ENCODE data around the gene FAM72D. TPM values are rescaled to one million over a fixed set of nuclear protein-coding genes. Genes with fewer than 3 reads are reported as not detected.
A peak's percentile ranks its signal among the peaks of the same experiment; 100 is the strongest.
"Not testable (repeated sequence)": the region's sequence is repeated elsewhere in the genome, so short reads cannot be mapped to it uniquely, and the experiment has no call there.

Gene FAM72D
- polyA plus RNA-seq, 6 donors from 2014 or later: not detected

DNA sequence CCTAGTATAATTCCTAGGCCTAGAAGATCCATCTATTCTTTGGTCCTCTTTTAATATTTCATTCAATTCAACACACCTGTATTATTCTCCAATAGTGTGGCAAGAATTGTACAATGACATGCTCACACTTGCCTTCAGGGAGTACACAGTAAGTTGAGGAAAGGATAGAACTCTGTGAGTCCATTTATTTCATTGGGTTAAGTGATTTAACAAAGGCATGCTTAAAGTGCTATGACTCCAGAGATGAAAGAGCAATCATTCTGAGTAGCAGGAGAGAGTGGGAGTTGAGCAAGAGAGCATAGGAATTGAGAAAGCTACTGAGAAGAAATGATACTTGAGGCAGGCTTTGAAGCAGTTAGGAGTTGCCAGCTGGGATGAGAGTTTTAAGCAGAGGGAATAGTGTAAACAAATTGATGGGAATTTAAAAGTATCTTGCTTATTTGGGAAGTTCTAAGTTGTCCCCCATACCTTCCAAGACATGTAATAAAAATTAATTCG is 18.8 kb downstream of the FAM72D start:
- DNase-seq; H3K4me3 Mint-ChIP-seq; H3K27me3 Mint-ChIP-seq; H3K4me1 Mint-ChIP-seq; H3K36me3 Mint-ChIP-seq; ATAC-seq (ENCODE audit: low read depth in 2 of 2); H3K9me3 Mint-ChIP-seq; H3K27ac Mint-ChIP-seq: not testable (repeated sequence)

- not testable (repeated sequence) for ATAC-seq (ENCODE audit: low read depth in 2 of 2); H3K9me3 Mint-ChIP-seq; H3K36me3 Mint-ChIP-seq; H3K4me3 Mint-ChIP-seq; H3K27ac Mint-ChIP-seq; H3K4me1 Mint-ChIP-seq; H3K27me3 Mint-ChIP-seq; DNase-seq
These were observed 20.1 kb downstream of the FAM72D start for GRCh38 chr1:145115587-145116493.

DNA sequence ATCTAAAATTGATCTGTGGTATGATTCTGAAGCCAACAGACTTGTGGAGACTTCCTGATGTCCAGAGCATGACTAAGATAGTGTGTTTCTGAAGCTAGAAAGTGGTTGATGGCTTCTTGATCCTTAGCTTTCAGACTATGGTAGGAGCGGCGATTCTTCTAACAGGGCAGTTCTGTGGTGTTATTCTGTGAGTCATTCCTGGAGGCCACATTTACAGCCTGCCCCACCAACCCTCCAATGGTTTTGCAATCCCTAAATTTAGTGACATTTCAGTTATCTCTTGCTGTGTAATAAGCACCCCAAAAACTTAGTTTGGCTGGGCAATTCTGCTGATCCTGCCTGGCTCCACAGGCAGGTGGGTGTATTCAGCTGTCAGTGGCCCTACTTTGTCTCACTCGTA is 24.1 kb downstream of the FAM72D start:
- not testable (repeated sequence) for H3K27me3 Mint-ChIP-seq, DNase-seq

DNA sequence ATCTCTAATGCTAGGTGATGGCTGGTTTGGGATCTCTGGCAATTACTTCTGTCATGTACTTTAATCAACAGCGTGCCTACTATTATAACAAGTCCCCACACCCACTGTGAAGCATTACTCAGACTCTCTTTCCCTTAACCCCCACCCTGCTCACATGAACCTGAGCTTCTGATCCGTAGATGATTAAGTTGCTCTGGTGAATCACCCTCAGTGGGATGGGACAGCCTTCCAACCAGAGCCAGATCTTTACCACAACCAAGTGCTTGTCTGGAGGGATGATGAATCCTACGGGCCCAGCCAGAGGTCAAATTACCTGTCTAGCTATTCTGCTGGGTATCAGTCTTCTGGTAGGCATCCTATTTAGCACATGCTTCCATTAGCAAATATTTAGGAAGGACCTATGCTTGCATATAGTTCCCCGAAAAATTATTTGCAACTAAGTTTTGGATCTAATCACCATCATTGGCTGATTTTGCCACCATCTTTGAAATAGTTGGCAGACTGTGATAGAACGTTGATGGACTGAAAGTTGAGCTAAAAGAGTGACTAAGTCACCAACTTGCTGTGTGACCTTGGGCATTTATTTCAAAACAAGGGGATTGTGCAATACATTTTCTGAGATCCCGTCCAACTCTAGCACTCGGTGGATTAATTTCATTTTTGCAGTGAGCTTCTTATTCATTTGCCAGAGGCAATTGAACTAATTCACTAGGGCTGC is 26.7 kb downstream of the FAM72D start:
- not testable (repeated sequence) for DNase-seq; H3K36me3 Mint-ChIP-seq; ATAC-seq (ENCODE audit: low read depth in 2 of 2)

More for the DNA sequence above, 24.1 kb downstream of the FAM72D start:
- H3K36me3 Mint-ChIP-seq; H3K4me3 Mint-ChIP-seq; H3K9me3 Mint-ChIP-seq; H3K4me1 Mint-ChIP-seq; ATAC-seq (ENCODE audit: low read depth in 2 of 2); H3K27ac Mint-ChIP-seq: not testable (repeated sequence)

DNA sequence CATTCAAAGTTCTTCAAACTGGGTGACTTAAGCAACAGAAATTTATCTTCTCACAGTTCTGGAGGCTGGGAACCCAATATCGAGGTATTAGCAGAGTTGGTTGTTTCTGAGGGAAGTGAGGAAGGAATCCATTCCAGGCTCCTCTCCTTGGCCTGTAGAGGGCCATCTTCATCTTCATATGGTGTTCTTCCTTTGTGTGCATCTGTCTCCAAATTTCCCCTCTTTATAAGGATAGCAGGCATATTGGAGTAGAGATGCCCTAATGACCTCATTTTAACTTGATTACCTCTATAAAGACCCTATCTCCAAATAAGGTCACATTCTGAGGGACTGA is 27.3 kb downstream of the FAM72D start:
- not testable (repeated sequence) for H3K27ac Mint-ChIP-seq; H3K27me3 Mint-ChIP-seq; H3K4me3 Mint-ChIP-seq; H3K4me1 Mint-ChIP-seq; H3K36me3 Mint-ChIP-seq; DNase-seq; ATAC-seq (ENCODE audit: low read depth in 2 of 2); H3K9me3 Mint-ChIP-seq

More for the DNA sequence above, 26.7 kb downstream of the FAM72D start:
- not testable (repeated sequence) for H3K27me3 Mint-ChIP-seq, H3K9me3 Mint-ChIP-seq, H3K4me1 Mint-ChIP-seq, H3K27ac Mint-ChIP-seq, H3K4me3 Mint-ChIP-seq

GRCh38 chr1:145123992-145124641 is 28.3 kb downstream of the FAM72D start:
- not testable (repeated sequence) for H3K4me3 Mint-ChIP-seq; H3K27me3 Mint-ChIP-seq; DNase-seq; H3K9me3 Mint-ChIP-seq; H3K4me1 Mint-ChIP-seq; H3K27ac Mint-ChIP-seq; ATAC-seq (ENCODE audit: low read depth in 2 of 2); H3K36me3 Mint-ChIP-seq

DNA sequence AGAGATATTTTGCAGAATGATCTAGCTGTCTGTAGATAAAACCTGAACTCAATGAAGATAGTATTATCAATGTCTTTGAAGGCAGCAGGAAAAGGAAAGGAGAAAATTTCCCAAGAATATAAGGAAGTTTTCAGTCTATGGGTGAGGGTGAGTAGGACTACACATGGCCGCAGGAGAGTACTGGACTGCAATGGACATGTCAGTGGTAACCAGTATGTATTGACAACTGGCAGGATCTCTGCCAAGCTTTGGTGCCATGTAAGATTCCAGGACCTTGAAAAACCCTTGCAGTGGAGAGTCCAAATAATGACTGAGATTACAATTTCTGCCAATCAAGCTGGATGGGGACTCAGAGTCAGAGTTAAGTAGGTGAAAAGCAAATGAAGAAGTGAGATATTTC is 29.3 kb downstream of the FAM72D start:
- H3K4me1 Mint-ChIP-seq; H3K9me3 Mint-ChIP-seq; H3K4me3 Mint-ChIP-seq; H3K36me3 Mint-ChIP-seq; H3K27ac Mint-ChIP-seq; DNase-seq; ATAC-seq (ENCODE audit: low read depth in 2 of 2); H3K27me3 Mint-ChIP-seq: not testable (repeated sequence)

GRCh38 chr1:145127144-145127543 is 31.4 kb downstream of the FAM72D start:
- H3K9me3 Mint-ChIP-seq; ATAC-seq (ENCODE audit: low read depth in 2 of 2); H3K4me1 Mint-ChIP-seq; H3K4me3 Mint-ChIP-seq; H3K27me3 Mint-ChIP-seq; H3K27ac Mint-ChIP-seq; H3K36me3 Mint-ChIP-seq; DNase-seq: not testable (repeated sequence)

DNA sequence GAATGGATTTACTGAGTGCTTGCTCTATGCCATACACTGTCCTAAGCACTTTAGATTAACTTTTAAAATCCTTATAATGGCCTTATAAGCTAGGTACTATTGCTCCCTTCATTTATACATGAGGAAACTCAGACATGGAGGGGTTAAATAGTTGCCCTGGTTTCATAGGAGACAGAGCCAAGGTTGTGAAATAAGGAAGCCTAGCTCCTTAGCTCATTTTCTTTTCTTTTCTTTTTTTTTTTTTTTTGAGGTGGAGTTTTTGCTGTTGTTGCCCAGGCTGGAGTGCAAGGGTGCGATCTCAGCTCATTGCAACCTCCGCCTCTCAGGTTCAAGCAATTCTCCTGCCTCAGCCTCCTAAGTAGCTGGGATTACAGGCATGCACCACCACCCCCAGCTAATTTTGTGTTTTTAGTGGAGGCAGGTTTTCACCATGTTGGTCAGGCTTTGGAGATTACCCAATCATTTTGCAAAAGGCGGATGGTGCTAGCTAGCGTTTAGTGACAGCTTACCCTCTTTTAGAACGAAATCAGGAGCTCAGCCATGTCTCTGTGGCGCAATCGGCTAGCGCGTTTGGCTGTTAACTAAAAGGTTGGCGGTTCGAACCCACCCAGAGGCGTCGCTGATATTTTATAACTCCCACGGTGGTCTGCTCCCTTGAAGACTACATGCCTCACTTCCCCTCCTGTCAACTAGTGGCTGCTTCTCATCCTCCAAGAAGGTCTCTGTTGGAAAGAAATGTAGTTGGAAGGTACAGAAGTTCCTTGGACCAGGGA is 33.1 kb downstream of the FAM72D start:
- not testable (repeated sequence) for H3K36me3 Mint-ChIP-seq; H3K4me3 Mint-ChIP-seq; ATAC-seq (ENCODE audit: low read depth in 2 of 2); H3K4me1 Mint-ChIP-seq; H3K9me3 Mint-ChIP-seq; H3K27ac Mint-ChIP-seq; DNase-seq; H3K27me3 Mint-ChIP-seq

DNA sequence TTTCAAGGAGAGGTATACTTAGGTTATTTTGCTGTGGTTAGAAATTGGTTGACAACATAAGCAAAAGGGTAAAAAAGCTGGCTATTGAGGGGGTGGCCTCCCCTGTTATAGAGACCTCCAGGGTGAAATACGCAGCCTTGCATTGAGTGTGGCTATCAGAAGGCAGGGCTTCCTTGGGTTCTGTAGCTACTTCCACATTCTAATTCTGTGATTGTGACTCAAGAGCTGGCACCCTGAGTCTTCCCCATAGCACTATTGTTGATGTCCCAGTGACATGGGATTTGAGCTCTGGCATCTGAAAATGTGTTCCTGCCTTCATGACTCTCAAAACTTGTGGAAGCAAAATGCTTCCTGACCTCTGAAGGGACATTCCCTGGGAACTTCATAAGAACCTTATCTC is 38.7 kb downstream of the FAM72D start:
- not testable (repeated sequence) for H3K4me1 Mint-ChIP-seq

GRCh38 chr1:145140549-145140948 is 44.8 kb downstream of the FAM72D start:
- not testable (repeated sequence) for DNase-seq; H3K36me3 Mint-ChIP-seq; H3K4me3 Mint-ChIP-seq; H3K9me3 Mint-ChIP-seq; H3K27ac Mint-ChIP-seq; H3K4me1 Mint-ChIP-seq; H3K27me3 Mint-ChIP-seq; ATAC-seq (ENCODE audit: low read depth in 2 of 2)

More for the DNA sequence above, 38.7 kb downstream of the FAM72D start:
- not testable (repeated sequence) for H3K36me3 Mint-ChIP-seq; DNase-seq; H3K27ac Mint-ChIP-seq; H3K4me3 Mint-ChIP-seq; H3K9me3 Mint-ChIP-seq; H3K27me3 Mint-ChIP-seq; ATAC-seq (ENCODE audit: low read depth in 2 of 2)

DNA sequence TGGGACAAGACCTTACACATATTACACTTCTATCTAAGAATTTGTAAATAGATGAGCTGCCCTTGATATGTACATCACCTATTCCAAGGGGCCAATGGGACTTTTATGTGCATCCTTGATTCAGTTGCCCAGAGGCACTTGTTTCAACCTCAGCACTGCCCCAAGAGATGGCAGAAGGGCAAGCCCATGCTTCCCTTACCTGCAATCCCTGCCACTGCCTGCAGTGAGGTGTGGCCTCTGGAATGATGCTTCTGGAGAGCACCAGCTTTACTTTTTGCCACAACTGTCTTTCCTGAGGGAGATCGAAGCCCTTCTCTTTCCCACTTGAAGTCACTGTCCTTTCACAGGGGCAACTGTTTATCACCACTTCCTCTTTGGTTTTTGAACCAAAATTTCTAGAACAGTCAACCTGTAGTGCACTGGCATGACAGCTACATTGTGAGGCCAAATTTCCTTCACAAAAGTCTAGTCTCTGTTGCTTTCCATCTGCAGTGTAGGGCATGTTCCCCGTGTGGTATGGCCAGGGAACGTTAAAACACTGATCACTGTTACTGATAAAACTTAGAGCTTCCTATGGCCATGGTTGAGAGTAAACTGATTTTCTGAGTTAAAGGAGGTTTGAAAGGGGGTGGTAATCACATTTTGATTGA is 48.6 kb downstream of the FAM72D start:
- not testable (repeated sequence) for H3K9me3 Mint-ChIP-seq; ATAC-seq (ENCODE audit: low read depth in 2 of 2); H3K4me1 Mint-ChIP-seq; DNase-seq; H3K4me3 Mint-ChIP-seq; H3K36me3 Mint-ChIP-seq; H3K27ac Mint-ChIP-seq; H3K27me3 Mint-ChIP-seq

DNA sequence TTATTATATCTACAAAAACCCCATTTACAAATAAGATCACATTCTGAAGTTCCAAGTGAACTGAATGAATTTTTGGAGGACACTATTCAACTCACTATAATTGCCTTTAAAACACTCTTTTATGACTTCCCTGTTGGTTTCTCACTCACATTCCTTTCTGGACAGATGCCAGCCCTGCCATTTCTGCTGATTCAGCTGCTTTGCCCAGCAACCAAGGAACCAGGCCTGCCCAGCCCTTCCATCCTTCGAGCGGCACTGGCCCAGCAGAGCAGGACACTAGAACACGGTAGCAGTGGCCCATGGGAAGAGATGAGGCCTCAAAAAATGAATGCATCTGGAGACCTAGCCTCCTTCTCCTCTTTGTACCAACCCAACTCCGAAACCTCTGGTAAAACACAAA is 50.5 kb downstream of the FAM72D start:
- not testable (repeated sequence) for DNase-seq; H3K9me3 Mint-ChIP-seq; H3K27me3 Mint-ChIP-seq; H3K27ac Mint-ChIP-seq; H3K4me1 Mint-ChIP-seq; H3K36me3 Mint-ChIP-seq; ATAC-seq (ENCODE audit: low read depth in 2 of 2)
- H3K4me3 Mint-ChIP-seq: peak overlapping the region in 1 of 8 donors; percentile 30
